B cell (primary cell): Measurements from ENCODE around the gene UBE3C.

Experiments used
- CTCF ChIP-seq: fragments of 200-600 bp; IDR thresholded peaks from one replicate; pipeline ENCODE4 v1.8.0; 2022; ENCODE audit warnings: antibody characterized with exemption, mild to moderate bottlenecking
- EZH2 ChIP-seq: IDR thresholded peaks from 2 replicates; pipeline ENCODE4 v1.6.1; 2012; ENCODE audit warnings: borderline replicate concordance, low read depth, mild to moderate bottlenecking, moderate library complexity, low read length; ENCODE audit not compliant: insufficient read depth, poor library complexity, severe bottlenecking

GRCh38 chr7:157183832-157184231, 45.1 kb downstream of the UBE3C start:
- TF ChIP-seq CTCF: no peak
- no peak for TF ChIP-seq EZH2
